ENCODE results near the gene IFFO2. TPM values are rescaled to one million over a fixed set of nuclear protein-coding genes. Genes with fewer than 3 reads are reported as not detected.
A peak's percentile ranks its signal among the peaks of the same experiment; 100 is the strongest.

IFFO2 gene
- total and polyA plus RNA-seq, 10 of the 15 experiments (the other 5 are each of a cell fraction or from before 2014, with no cell fraction given) = 1.2 to 18.4 (median 6.7) TPM

DNA sequence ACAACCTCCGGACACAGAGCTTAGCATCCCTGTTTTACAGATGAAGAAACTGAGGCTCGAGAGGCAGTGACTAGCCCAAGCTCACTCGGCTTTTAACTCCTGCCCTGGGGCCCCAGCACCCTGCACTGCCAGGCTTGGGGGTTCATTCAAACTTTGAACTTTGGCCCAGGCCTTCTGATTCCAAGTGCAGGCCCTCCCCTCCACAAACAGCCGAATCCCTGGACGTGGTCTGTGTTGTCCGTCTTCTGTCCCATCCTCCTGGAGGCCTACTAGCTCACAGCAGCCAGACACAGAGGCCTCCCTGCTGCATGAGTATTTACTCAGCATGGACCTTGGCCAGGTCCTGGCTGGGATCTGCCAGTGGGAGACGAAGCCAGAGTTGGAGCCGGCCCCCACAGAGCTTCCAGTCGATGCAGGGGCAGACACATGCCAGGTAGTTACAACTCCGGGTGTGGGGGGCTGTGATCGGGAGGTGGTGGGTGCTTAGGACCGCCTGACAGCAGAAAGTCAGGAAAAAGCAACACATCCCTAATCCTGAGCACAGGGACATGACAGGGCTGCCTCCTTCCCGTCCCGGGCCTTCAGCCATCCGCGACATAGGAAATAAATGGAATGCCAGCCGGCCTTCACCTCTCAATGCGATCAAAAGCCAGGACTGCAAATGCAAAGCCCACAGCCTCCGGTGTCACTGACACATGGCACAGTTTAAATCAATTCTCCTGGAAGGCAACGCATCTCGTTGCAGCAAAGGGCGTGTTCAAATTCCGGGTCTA lies 7.4 kb downstream of the IFFO2 start:
- TF ChIP-seq NR2C1 (IDR thresholded peaks at IDR 0.05) (no peak), MXI1 (IDR thresholded peaks at IDR 0.05; ENCODE audit: low read depth, low read length) (no peak), TAF1 (IDR thresholded peaks at IDR 0.05; ENCODE audit: borderline replicate concordance, low read depth, low read length) (no peak), SIN3A (IDR thresholded peaks at IDR 0.05; ENCODE audit: low read depth, low read length) (no peak), RBBP5 (conservative IDR thresholded peaks at IDR 0.05) (no peak), FOXM1 (IDR thresholded peaks at IDR 0.05; ENCODE audit: low read depth, low read length) (no peak)
- no peak overlapping the region for H3K27ac ChIP-seq (ENCODE audit: control insufficient read depth, insufficient read depth)
- peaks cover 64% of the 10 kb centered on the region for H3K4me1 ChIP-seq (ENCODE audit: control insufficient read depth, insufficient read depth, low read length)
- 0 out of 2 replicates have a peak overlapping the region, but pooled peaks have one; percentile 73 for H3K4me3 ChIP-seq
- CTCF ChIA-PET = interaction anchor here (0.8 to 11.6 kb wide), 4 partner anchors 22 to 64 kb away, joined by 3 to 117 read pairs (median 30); partner anchors contain the start of gene ALDH4A1
- POLR2A ChIA-PET = interaction anchor here (1.4 to 5.8 kb wide), 2 partner anchors 20 to 34 kb away, joined by 3 to 96 read pairs; no protein-coding TSS in a partner anchor
- no peaks in the 10 kb centered on the region for H4K20me1 ChIP-seq (ENCODE audit: control insufficient read depth, insufficient read depth)
- H3K36me3 ChIP-seq (ENCODE audit: control insufficient read depth in 2 of 2, insufficient read depth in 2 of 2, low read length in 1 of 2) = no peaks in the 10 kb centered on the region
- BruUV-seq (replicated peaks) = no TSS peak
- peak overlapping the region; percentile 98 for H3K4me2 ChIP-seq (ENCODE audit: control insufficient read depth, insufficient read depth)
- SMC1A ChIA-PET (ENCODE audit: uncharacterized antibody, unreplicated experiment) = interaction anchor here (0.6 to 4.0 kb wide), 3 partner anchors 8 to 363 kb away, joined by 3 to 18 read pairs (median 3); no protein-coding TSS in a partner anchor
- 80% methylated on average over 22 of the region's 23 CpGs for WGBS (ENCODE audit: insufficient coverage, insufficient replicate concordance, low lambda C conversion rate, missing lambda C conversion rate)
- DNase-seq (ENCODE audit: low read depth, low spot score) (no peak), FAIRE-seq (no peak), ATAC-seq (no peak)
- intact Hi-C loops (cut with micrococcal nuclease; ENCODE audit: unreplicated experiment) (no loop called here), in situ Hi-C loops (cut with MboI) (no loop called here)
- H3K9ac ChIP-seq (ENCODE audit: control insufficient read depth, insufficient read depth, low read length) = peak overlapping the region; percentile 4; the same call in 1 of the 2 replicates
- H2AFZ ChIP-seq (ENCODE audit: control insufficient read depth, low read depth, low read length) = no peak overlapping the region
- H3K9me3 ChIP-seq (replicated peaks; ENCODE audit: control insufficient read depth, insufficient read depth, low read length) = no peaks in the 10 kb centered on the region
- H3K27me3 ChIP-seq (replicated peaks in 1 of 2; ENCODE audit: control insufficient read depth in 2 of 2, insufficient read depth in 2 of 2, low read length in 1 of 2) = no peaks in the 10 kb centered on the region
- H3K79me2 ChIP-seq (ENCODE audit: control insufficient read depth, insufficient read depth, low read length) = peaks cover 49% of the 10 kb centered on the region
- RAD21 ChIA-PET (ENCODE audit: unreplicated experiment) = interaction anchor here (1.9 to 4.0 kb wide), 2 partner anchors 19 to 22 kb away, joined by 9 to 52 read pairs; no protein-coding TSS in a partner anchor

Measured in GM12878 (cell line).